Measurements from ENCODE around the gene SPATA32.

DNA sequence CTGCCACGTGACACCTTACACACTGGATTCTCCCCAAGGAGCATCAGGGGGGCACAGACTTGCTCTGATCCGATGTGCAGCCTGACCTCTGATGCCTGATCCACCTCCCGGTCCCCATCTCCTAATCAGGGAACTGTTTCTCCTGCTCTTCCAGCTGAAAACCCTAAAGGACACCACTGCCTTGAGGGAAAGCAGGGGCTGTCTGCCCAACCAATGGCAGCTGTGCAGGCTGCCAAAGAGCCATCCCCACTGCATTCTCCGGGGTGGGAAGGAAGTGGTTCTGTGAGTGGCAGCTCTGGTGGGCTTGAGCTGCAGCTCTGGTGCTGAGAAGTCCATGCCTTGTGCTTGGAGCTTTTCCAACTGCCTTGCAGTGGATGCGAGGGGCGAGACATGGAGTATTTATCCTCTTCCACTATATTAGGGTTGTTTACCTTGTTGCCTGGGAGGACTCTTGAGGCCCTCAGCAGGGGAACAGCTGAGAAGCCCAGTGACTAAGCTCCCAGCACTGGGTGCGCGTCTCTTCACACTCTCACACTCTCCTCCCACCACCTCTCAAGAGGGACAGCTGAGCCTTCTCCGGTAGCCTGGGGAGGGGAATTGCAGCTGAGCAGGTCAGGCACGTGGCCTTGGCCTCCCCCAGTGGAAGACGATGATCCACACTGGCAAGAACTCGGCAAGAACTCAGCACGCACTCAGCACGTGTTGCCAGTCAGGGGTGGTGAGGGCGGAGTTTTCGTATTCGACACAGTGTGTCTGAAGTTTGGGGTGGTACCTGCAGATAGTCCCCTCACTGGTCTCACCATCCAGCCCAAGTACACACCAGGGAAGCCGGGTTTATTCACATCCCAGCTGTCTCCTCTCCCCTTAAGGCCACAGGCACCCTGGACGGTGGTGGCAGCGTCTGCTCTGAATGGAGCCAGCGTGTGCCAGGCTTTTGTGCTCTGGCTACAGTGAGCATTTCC lies 21.1 kb upstream of the SPATA32 start:
- TF ChIP-seq, protein P1, sequence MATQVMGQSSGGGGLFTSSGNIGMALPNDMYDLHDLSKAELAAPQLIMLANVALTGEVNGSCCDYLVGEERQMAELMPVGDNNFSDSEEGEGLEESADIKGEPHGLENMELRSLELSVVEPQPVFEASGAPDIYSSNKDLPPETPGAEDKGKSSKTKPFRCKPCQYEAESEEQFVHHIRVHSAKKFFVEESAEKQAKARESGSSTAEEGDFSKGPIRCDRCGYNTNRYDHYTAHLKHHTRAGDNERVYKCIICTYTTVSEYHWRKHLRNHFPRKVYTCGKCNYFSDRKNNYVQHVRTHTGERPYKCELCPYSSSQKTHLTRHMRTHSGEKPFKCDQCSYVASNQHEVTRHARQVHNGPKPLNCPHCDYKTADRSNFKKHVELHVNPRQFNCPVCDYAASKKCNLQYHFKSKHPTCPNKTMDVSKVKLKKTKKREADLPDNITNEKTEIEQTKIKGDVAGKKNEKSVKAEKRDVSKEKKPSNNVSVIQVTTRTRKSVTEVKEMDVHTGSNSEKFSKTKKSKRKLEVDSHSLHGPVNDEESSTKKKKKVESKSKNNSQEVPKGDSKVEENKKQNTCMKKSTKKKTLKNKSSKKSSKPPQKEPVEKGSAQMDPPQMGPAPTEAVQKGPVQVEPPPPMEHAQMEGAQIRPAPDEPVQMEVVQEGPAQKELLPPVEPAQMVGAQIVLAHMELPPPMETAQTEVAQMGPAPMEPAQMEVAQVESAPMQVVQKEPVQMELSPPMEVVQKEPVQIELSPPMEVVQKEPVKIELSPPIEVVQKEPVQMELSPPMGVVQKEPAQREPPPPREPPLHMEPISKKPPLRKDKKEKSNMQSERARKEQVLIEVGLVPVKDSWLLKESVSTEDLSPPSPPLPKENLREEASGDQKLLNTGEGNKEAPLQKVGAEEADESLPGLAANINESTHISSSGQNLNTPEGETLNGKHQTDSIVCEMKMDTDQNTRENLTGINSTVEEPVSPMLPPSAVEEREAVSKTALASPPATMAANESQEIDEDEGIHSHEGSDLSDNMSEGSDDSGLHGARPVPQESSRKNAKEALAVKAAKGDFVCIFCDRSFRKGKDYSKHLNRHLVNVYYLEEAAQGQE (IDR thresholded peaks at IDR 0.05; ENCODE audit: insufficient read depth in 1 of 2, low read depth in 2 of 2, low read length in 2 of 2): no peak
- no peak for TF ChIP-seq POLR2AphosphoS5 (IDR thresholded peaks at IDR 0.05; ENCODE audit: low read depth, low read length)
- no peak for TF ChIP-seq TAF1 (IDR thresholded peaks at IDR 0.05; ENCODE audit: borderline replicate concordance, insufficient read depth, low read length)
- TF ChIP-seq SIN3A (IDR thresholded peaks at IDR 0.05; ENCODE audit: borderline replicate concordance, insufficient read depth, low read length): no peak

Data from PFSK-1 (cell line).